GM18498 (cell line): ENCODE data around the gene NSUN6.
A peak's percentile ranks its signal among the peaks of the same experiment; 100 is the strongest.
"Not testable (repeated sequence)": the region's sequence is repeated elsewhere in the genome, so short reads cannot be mapped to it uniquely, and the experiment has no call there.

Experiments used
- ATAC-seq: cut with Tn5 transposase; IDR thresholded peaks from one replicate; pipeline ENCODE4 v1.9.1; 2021; ENCODE audit warnings: mild to moderate bottlenecking, moderate library complexity; ENCODE audit not compliant: unreplicated experiment

NSUN6 gene

DNA sequence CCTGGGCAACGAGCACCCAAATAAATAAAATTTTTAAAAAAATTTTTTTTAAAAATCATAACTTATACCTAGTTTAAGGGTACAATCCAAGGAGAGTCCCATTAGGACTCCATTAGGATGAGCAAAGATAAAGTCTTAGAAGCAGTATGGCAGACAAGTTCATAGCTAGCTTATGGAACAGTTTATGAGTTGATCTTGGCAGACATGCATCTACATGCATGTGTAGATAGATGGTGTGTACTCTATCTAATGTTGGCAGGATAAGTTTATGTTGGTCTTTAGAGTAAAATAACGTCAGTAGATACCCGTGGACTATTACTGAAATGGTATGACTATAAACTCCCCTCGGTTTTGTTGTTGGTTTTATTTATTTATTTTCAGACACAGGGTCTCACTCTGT, 40.2 kb downstream of the NSUN6 start:
- ATAC-seq: no peak

- no peak for ATAC-seq
These were observed 40.9 kb downstream of the NSUN6 start for GRCh38 chr10:18610517-18610916.

- no peak for ATAC-seq
These were observed 42.8 kb downstream of the NSUN6 start for GRCh38 chr10:18608596-18608995.

DNA sequence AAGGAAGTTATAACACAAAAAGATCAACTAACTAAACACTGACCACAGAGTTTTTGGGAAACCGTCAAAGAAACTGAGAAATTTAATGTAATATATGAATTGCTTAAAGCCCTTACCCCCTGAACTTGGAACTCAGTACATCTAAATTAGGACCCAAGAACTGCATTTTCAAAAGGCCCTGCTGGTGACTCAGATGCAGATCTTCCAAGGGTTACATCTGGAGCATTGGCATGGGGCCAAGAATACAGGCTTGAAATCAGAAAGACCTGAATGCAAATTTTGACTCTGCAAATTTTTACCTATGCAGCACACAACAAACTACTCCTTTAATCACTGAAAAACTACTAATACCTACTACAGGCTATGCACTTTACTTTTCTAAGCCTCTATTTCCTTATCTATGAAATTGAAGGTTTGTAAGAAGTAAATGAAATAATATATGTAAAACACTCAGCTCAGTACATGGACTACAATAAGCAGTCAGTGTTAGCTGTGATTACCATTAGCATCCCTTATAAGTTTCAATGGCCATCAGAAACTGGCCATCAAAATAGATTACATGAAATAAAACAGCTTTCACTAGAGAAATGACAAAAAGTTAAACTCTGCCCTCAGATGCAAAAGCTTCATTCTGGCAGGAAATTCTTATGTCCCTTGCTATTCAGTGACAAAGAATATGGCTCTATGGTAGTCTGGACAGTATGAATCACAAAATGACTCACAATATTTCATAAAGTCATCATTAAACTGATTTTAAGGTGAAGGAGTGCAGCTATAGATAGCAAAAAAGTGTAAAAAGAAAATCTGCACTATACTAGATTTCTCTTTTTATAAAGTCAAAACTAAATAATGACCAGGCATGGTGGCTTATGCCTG, 43.6 kb downstream of the NSUN6 start:
- no peak for ATAC-seq

DNA sequence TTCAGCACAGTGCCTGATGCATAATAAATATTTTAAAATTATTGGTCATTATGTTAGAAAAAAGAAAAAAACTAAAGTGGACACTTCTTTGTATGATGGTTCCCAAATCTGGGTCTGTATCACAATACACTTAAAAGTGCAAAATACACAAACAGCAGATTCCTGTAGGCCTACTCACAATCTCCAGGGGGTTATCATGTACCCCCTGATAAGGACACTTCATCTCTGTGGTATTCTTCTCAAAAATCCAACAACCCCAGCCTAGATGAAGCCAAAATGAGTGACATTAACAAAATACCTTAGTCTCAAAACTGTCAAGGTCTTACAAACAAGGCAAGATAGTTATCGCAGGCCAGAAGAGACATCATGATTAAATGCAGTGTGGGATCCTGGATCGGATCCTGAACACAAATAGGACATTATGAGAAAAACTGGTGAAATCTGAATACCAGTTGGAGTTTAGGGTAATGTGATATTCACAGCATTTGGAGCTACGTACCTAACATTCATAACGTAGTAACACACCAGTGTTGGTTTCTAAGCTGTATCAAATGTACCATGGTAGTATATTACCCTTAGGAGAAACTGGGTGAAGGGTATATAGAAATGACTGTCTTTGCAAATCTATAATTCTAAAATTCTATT, 45.2 kb downstream of the NSUN6 start:
- ATAC-seq: no peak

DNA sequence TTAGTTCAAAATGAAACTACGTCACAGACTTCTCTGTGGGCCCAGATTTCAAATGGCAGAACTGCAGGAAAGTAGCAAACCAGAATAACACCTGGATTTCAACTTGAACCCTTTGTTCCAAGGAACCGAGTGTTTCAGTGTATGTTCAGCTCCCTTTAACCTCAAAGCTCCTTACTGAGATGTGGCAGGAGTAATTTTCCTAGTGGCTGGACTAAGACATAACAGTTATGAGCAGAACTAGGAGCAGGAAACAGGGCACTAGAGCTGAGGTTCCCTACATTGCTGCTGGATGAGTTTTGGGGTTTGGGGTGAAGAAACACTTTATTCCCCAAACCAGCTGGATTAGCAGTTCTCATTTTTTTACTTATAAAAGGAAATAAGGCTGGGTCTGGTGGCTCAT, 50.1 kb downstream of the NSUN6 start:
- no peak for ATAC-seq

DNA sequence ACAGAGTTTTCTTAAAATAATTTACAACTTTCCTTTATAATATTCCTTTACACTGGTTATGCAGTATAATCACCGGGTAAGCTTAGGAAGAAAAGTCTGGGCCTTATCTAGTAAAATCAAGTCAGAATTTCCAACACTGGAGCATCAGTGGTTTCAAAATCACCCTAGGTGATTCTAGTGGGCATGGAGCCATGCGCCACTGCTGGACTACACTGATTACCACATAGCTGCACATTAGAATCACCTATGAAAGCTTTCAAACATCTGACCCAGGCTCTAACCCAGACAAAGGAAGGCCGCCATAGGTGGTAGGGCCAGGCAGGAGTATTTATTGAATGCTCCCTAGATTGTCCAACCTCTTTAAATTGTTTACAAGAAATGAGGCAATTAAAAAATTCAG, 52.0 kb downstream of the NSUN6 start:
- no peak for ATAC-seq

DNA sequence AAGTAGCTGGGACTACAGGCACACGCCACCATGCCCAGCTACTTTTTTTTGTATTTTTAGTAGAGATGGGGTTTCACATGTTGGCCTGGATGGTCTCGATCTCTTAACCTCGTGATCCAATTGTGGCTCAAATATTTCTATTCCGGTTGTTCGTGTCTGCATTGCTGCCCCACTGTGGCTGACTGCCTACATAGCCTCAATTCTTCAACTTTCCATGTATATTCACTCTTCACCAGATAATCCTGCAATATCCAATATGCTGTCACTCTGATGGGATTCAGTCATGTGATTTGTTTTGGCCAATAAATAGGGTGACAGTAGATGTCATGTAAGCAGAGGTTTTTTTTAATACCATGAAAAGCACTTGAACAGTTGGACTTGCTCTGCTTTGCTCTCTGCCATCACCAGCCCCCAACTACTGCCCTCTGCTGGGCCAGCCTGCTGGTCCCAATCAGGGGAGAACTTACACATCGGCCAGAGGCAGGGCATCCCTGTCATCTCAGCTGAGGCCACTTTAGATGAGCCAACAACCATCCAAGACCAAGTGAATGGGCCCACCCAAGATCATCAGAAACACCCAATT, 56.7 kb downstream of the NSUN6 start:
- ATAC-seq: peak; percentile 43

- ATAC-seq: not testable (repeated sequence)
These were observed 60.2 kb downstream of the NSUN6 start for GRCh38 chr10:18591141-18591540.

- not testable (repeated sequence) for ATAC-seq
These were observed 64.8 kb downstream of the NSUN6 start for GRCh38 chr10:18586637-18587036.

GRCh38 chr10:18583575-18584270, 67.7 kb downstream of the NSUN6 start:
- ATAC-seq: no peak

DNA sequence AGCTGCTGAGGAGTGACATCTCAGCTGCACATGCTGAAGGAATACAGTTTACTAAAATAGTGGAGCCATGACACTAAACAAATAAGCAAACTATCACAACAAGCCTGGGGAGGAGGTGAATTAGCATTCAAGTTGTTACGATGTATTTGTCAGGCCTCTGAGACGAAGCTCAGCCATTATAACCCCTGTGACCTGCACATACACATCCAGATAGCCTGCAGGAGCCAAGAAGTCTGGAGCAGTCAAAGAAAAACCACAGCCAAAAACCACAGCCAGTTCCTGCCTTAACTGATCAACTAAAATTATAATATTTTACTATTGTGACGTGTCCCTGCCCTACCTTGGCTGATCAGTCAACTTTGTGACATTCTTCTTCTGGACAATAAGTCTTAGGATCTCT, 68.6 kb downstream of the NSUN6 start:
- no peak for ATAC-seq

DNA sequence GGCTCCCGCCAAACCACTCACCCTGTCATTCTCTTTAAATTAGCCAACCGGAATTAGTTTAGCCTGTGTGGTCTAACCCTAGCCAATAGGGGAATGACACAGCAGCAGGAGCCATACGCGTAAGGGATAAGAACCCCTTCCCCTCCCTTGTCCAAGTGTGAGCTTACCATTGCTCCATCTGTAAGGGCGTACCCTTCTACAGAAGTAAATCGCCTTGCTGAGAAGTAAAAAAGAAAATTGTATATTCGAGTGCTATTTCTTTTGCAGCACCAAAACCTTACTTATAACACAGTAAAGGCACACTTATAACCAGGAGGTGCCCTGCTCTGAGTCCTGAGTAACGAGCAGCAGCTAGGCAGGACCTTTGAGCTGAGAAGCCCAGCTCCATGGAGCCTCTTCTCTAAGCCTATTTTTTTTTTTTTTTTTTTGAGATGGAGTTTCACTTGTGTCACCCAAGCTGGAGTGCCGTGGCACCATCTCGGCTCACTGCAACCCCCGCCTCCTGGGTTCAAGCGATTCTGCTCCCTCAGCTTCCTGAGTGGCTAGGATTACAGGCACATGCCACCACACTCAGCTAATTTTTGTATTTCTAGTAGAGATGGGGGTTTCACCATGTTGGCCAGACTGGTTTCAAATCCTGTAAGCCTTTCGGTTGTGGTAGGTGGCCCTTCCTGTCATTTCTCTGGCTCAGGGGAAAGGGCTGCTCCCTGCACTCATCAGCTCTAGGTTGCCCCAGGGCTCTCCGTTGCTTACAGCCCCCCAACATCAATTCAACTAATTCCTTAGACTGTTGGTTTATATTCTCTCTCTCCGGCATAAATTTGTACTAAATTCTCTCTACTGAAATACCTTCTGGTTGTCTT, 73.3 kb downstream of the NSUN6 start:
- no peak for ATAC-seq

GRCh38 chr10:18576586-18576985, 74.8 kb downstream of the NSUN6 start:
- ATAC-seq: no peak

GRCh38 chr10:18572959-18573561, 78.3 kb downstream of the NSUN6 start:
- ATAC-seq: no peak

GRCh38 chr10:18571780-18572179, 79.6 kb downstream of the NSUN6 start:
- ATAC-seq: no peak

GRCh38 chr10:18571076-18571475, 80.3 kb downstream of the NSUN6 start:
- no peak for ATAC-seq

- not testable (repeated sequence) for ATAC-seq
These were observed 81.0 kb downstream of the NSUN6 start for GRCh38 chr10:18570386-18570785.

DNA sequence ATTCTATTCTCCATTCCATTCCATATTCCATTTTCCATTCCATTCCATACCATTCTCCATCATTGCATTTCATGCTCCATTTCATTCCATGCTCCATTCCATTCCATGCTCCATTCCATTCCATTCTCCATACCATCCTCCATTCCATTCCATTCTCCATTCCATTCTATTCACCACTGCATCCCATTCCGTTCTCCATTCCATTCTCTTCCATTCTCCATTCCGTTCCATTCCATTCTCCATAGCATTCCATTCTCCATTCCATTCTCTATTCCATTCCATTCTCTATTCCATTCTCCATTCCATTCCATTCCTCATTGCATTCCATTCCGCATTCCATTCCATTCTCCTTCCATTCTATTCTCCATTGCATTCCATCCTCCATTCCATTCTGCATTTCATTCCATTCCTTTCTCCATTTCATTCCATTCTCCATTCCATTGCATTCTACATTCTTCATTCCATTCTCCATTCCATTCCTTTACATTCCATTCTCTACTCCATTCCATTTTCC, 84.0 kb downstream of the NSUN6 start:
- ATAC-seq: no peak

DNA sequence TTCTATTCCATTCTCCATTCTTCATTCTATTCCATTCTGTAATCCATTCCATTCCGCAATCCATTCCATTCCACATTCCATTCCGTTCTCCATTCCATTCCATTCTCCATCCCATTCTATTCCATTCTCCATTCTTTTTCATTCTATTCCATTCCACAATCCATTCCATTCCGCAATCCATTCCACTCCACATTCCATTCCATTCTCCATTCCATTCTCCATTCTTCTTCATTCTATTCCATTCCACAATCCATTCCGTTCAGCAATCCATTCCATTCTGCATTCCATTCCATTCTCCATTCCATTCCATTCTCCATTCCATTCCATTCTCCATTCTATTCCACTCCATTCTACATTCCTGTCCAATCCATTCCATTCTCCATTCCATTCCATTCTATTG, 85.2 kb downstream of the NSUN6 start:
- ATAC-seq: no peak
